SK-N-SH (cell line): ENCODE measurements around the gene TAOK1. TPM values are rescaled to one million over a fixed set of nuclear protein-coding genes. Genes with fewer than 3 reads are reported as not detected.

ENCODE experiments used
- CTCF ChIA-PET: fragments of 300-600, 350-600 bp; formaldehyde crosslinking; extraction: SDS; loops from one replicate; lab custom pipeline; 2021; lab: Yijun Ruan, JAX
- POLR2A ChIA-PET: fragments of 350-600 bp; sonication (Branson Sonifier 250); formaldehyde crosslinking; extraction: SDS; loops from one replicate; lab custom pipeline; 2020; ENCODE audit warnings: antibody characterized with exemption, inconsistent platforms; lab: Yijun Ruan, JAX
- DNase-seq: peaks from one replicate; pipeline ENCODE4 v3.0.0; 2012
- H2AFZ ChIP-seq: fragments of 200-600 bp; sonication (generic); 2 replicates; pipeline ENCODE4 v1.8.1; 2016; ENCODE audit warnings: antibody characterized with exemption, mild to moderate bottlenecking, low read depth
- H3F3A ChIP-seq: fragments of 200-600 bp; sonication (generic); replicated peaks from 2 replicates; pipeline ENCODE3; 2016; ENCODE audit warnings: antibody characterized with exemption, mild to moderate bottlenecking; ENCODE audit not compliant: insufficient read depth
- H3K27ac ChIP-seq, 2 experiments: fragments of 200-500 bp in 1 of 2; fragments of 200-600 bp in 1 of 2; sonication (Bioruptor generic) in 1 of 2; sonication (generic), shearing (Covaris generic) in 1 of 2; 2 replicates each; pipeline versions ENCODE4 v1.5.1 to v1.6.1; 2014 to 2016; ENCODE audit warnings: low read depth in 2 of 2, inconsistent platforms in 1 of 2, low read length in 1 of 2, mild to moderate bottlenecking in 1 of 2, mixed read lengths in 1 of 2
- H3K27me3 ChIP-seq: fragments of 200-600 bp; sonication (generic), shearing (Covaris generic); 2 replicates; pipeline ENCODE4 v1.6.1; 2016; ENCODE audit warnings: mixed run types; ENCODE audit not compliant: insufficient read depth
- H3K36me3 ChIP-seq, 2 experiments: fragments of 200-500 bp in 1 of 2; fragments of 200-600 bp in 1 of 2; sonication (Bioruptor generic) in 1 of 2; sonication (generic) in 1 of 2; replicated peaks in 1 of 2; 2 replicates each; pipeline versions ENCODE3 to v1.5.1; 2014 to 2016; ENCODE audit warnings: low read length in 1 of 2, mild to moderate bottlenecking in 1 of 2; ENCODE audit not compliant: insufficient read depth in 2 of 2, control insufficient read depth in 1 of 2
- H3K4me1 ChIP-seq, 2 experiments: fragments of 200-500 bp in 1 of 2; fragments of 200-600 bp in 1 of 2; sonication (Bioruptor generic) in 1 of 2; sonication (generic), shearing (Covaris generic) in 1 of 2; 2 replicates each; pipeline versions ENCODE4 v1.5.1 to v1.6.1; 2014 to 2016; ENCODE audit warnings: low read depth in 1 of 2, low read length in 1 of 2, mixed run types in 1 of 2; ENCODE audit not compliant: insufficient read depth in 2 of 2, control insufficient read depth in 1 of 2
- H3K4me2 ChIP-seq: fragments of 200-600 bp; sonication (generic), shearing (Covaris generic); 2 replicates; pipeline ENCODE4 v1.6.1; 2017; ENCODE audit warnings: mixed run types
- H3K4me3 ChIP-seq, 2 experiments: fragments of 200-500 bp in 1 of 2; fragments of 200-600 bp in 1 of 2; sonication (Bioruptor generic) in 1 of 2; sonication (generic), shearing (Covaris generic) in 1 of 2; 2 replicates each; pipeline versions ENCODE4 v1.5.1 to v1.8.1; 2014 to 2016; ENCODE audit warnings: low read depth in 2 of 2, inconsistent platforms in 1 of 2, low read length in 1 of 2, mild to moderate bottlenecking in 1 of 2, mixed read lengths in 1 of 2, moderate library complexity in 1 of 2
- H3K79me2 ChIP-seq: fragments of 200-600 bp; sonication (generic); 2 replicates; pipeline ENCODE4 v1.8.1; 2017; ENCODE audit warnings: mild to moderate bottlenecking; ENCODE audit not compliant: insufficient read depth
- H3K9ac ChIP-seq: fragments of 200-600 bp; sonication (generic); 2 replicates; pipeline ENCODE4 v1.6.1; 2017; ENCODE audit warnings: mixed run types
- H3K9me2 ChIP-seq: fragments of 200-600 bp; sonication (generic); 2 replicates; pipeline ENCODE4 v1.6.1; 2017; ENCODE audit warnings: mixed run types
- H3K9me3 ChIP-seq: fragments of 200-600 bp; sonication (generic); 2 replicates; pipeline ENCODE4 v1.6.1; 2017; ENCODE audit warnings: mixed run types, mild to moderate bottlenecking, moderate library complexity
- H4K20me1 ChIP-seq: fragments of 200-600 bp; sonication (generic); 2 replicates; pipeline ENCODE4 v1.6.1; 2017; ENCODE audit warnings: mild to moderate bottlenecking, mixed run types; ENCODE audit not compliant: insufficient read depth
- FOXJ3 ChIP-seq: sonication (generic); formaldehyde crosslinking; IDR thresholded peaks from 2 replicates; pipeline ENCODE4 v1.5.1; 2020; ENCODE audit warnings: mild to moderate bottlenecking, missing genetic modification reagents
- GABPA ChIP-seq: IDR thresholded peaks from 2 replicates; pipeline ENCODE4 v1.4.0; 2012; ENCODE audit warnings: low read depth, mild to moderate bottlenecking
- JUND ChIP-seq: IDR thresholded peaks from 2 replicates; pipeline ENCODE4 v1.4.0; 2012
- MEF2A ChIP-seq: IDR thresholded peaks from 2 replicates; pipeline ENCODE4 v1.4.0; 2012; ENCODE audit warnings: low read depth, borderline replicate concordance
- NFIC ChIP-seq: IDR thresholded peaks from 2 replicates; pipeline ENCODE4 v1.4.0; 2012; ENCODE audit warnings: borderline replicate concordance
- NRF1 ChIP-seq: IDR thresholded peaks from 2 replicates; pipeline ENCODE4 v1.6.1; 2012; ENCODE audit warnings: low read depth, mild to moderate bottlenecking, low read length
- RCOR1 ChIP-seq: fragments of 150-350 bp; IDR thresholded peaks from 2 replicates; pipeline ENCODE4 v1.6.1; 2017; ENCODE audit warnings: antibody characterized with exemption, low read length
- RXRA ChIP-seq: IDR thresholded peaks from 2 replicates; pipeline ENCODE4 v1.4.0; 2012; ENCODE audit warnings: low read depth, mild to moderate bottlenecking, borderline replicate concordance
- SMC3 ChIP-seq: IDR thresholded peaks from 2 replicates; pipeline ENCODE4 v1.6.1; 2012; ENCODE audit warnings: low read depth, low read length, improper control_type of control experiment
- TCF12 ChIP-seq: IDR thresholded peaks from 2 replicates; pipeline ENCODE4 v1.4.0; 2012
- whole genome bisulfite sequencing: methylation state at CpG from one replicate; pipeline ENCODE4 v1.1.6; 2017; ENCODE audit warnings: low lambda C conversion rate; 5-methylcytosine and 5-hydroxymethylcytosine counted together
- polyA plus RNA-seq, 3 experiments: library from polyadenylated mRNA; depleted of rRNA; stranded (reverse); fragments of >200 nt; gene quantifications; 2 replicates each; pipeline ENCODE4 v1.2.3, GENCODE V29; 2012
- TF ChIP-seq, protein P1 (sequence below): IDR thresholded peaks from 2 replicates; pipeline ENCODE4 v1.4.0; 2012; ENCODE audit warnings: low read depth
- TF ChIP-seq, protein P2 (sequence below): fragments of 150-350 bp; IDR thresholded peaks from 2 replicates; pipeline ENCODE4 v1.6.1; 2016; ENCODE audit warnings: mild to moderate bottlenecking, low read depth, low read length
- TF ChIP-seq, protein P3 (sequence below): IDR thresholded peaks from 2 replicates; pipeline ENCODE4 v1.4.0; 2012; ENCODE audit warnings: low read depth, borderline replicate concordance
- TF ChIP-seq, protein P4 (sequence below): fragments of 150-350 bp; IDR thresholded peaks from 2 replicates; pipeline ENCODE4 v1.6.1; 2017; ENCODE audit warnings: antibody characterized with exemption, low read length, low read depth, borderline replicate concordance
- TF ChIP-seq, protein P5 (sequence below): IDR thresholded peaks from 2 replicates; pipeline ENCODE4 v1.4.0; 2012; ENCODE audit warnings: low read depth, borderline replicate concordance

TAOK1 gene
- polyA plus RNA-seq, 1 of the 3 experiments (the other 2 are of a cell fraction): 5.9 TPM

DNA sequence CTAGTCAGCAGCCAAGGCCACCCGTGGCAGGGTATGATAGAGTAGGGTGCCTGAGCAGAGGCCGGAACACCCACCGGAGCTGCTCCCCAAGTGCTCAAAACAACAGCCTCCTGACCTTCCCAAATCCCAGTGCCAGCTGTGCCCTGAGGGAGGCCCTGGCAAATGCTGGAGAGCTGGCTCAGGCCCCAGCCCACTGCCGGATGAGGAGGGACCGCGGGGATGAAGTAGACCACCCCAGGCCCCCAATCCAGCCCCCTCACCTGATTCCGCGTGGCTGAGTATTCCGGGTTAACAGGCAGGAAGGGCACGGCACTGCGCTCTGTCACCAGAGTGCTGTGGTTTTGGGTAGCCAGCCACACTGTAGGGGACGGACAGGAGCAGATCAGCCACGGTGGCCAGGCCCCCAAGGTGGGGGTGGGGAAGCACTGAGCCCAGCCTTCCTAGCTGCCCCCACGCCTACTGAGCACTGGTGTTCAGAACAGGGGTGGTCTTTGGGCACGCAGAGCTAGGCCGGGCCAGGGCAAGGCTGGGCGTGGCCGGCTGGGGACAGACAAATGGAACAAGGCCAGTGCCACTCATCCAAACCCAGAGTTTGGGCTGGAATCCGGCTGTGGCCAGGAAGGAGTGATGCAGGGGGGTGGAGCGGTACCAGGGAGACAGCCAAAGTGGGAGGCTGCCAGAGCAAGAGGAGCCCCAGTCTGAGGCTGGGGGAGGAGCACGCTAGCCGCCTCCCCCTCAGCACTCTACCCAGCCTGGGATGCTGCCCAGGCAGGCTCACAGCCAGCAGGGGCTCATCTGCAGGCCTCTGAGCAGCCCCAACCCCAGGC is 187.4 kb downstream of the TAOK1 start:
- ChIA-PET POLR2A (interaction anchor here (1.5 kb wide), 1 partner anchor 10 kb away, joined by 6 read pairs; no protein-coding TSS in a partner anchor), CTCF (interaction anchor here (0.6 to 12.7 kb wide), 6 partner anchors 8 to 516 kb away, joined by 3 to 166 read pairs (median 9); partner anchors contain the start of genes ABHD15, ANKRD13B and TP53I13)
- WGBS: 95% methylated on average over 10 of the region's 22 CpGs

More for the DNA sequence above, 187.4 kb downstream of the TAOK1 start:
- no peaks in the 10 kb centered on the region for H3K9me2 ChIP-seq
- no peaks in the 10 kb centered on the region for H3K27me3 ChIP-seq
- no peak overlapping the region; a peak in 1 of 4 replicates for H3K27ac ChIP-seq
- H3F3A ChIP-seq: peaks cover 5% of the 10 kb centered on the region
- H3K4me2 ChIP-seq: no peak overlapping the region
- peaks cover 0 to 7% of the 10 kb centered on the region in 2 experiments; a peak in 1 of 4 replicates for H3K4me1 ChIP-seq
- no peak overlapping the region for H3K9ac ChIP-seq
- no peak overlapping the region for H2AFZ ChIP-seq
- no peaks in the 10 kb centered on the region for H3K9me3 ChIP-seq
- H3K36me3 ChIP-seq: peaks cover 9 to 81% of the 10 kb centered on the region in 2 experiments
- TF ChIP-seq, protein P1, sequence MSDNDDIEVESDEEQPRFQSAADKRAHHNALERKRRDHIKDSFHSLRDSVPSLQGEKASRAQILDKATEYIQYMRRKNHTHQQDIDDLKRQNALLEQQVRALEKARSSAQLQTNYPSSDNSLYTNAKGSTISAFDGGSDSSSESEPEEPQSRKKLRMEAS: no peak
- TF ChIP-seq, protein P2, sequence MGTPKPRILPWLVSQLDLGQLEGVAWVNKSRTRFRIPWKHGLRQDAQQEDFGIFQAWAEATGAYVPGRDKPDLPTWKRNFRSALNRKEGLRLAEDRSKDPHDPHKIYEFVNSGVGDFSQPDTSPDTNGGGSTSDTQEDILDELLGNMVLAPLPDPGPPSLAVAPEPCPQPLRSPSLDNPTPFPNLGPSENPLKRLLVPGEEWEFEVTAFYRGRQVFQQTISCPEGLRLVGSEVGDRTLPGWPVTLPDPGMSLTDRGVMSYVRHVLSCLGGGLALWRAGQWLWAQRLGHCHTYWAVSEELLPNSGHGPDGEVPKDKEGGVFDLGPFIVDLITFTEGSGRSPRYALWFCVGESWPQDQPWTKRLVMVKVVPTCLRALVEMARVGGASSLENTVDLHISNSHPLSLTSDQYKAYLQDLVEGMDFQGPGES: no peak
- TF ChIP-seq FOXJ3 (CRISPR knock-in tag) (no peak), RXRA (no peak), TCF12 (no peak), SMC3 (no peak), RCOR1 (no peak), GABPA (no peak), NFIC (no peak), JUND (no peak), MEF2A (no peak), NRF1 (no peak)
- TF ChIP-seq, protein P3, sequence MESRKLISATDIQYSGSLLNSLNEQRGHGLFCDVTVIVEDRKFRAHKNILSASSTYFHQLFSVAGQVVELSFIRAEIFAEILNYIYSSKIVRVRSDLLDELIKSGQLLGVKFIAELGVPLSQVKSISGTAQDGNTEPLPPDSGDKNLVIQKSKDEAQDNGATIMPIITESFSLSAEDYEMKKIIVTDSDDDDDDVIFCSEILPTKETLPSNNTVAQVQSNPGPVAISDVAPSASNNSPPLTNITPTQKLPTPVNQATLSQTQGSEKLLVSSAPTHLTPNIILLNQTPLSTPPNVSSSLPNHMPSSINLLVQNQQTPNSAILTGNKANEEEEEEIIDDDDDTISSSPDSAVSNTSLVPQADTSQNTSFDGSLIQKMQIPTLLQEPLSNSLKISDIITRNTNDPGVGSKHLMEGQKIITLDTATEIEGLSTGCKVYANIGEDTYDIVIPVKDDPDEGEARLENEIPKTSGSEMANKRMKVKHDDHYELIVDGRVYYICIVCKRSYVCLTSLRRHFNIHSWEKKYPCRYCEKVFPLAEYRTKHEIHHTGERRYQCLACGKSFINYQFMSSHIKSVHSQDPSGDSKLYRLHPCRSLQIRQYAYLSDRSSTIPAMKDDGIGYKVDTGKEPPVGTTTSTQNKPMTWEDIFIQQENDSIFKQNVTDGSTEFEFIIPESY: no peak
- TF ChIP-seq, protein P4, sequence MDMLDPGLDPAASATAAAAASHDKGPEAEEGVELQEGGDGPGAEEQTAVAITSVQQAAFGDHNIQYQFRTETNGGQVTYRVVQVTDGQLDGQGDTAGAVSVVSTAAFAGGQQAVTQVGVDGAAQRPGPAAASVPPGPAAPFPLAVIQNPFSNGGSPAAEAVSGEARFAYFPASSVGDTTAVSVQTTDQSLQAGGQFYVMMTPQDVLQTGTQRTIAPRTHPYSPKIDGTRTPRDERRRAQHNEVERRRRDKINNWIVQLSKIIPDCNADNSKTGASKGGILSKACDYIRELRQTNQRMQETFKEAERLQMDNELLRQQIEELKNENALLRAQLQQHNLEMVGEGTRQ: no peak
- TF ChIP-seq, protein P5, sequence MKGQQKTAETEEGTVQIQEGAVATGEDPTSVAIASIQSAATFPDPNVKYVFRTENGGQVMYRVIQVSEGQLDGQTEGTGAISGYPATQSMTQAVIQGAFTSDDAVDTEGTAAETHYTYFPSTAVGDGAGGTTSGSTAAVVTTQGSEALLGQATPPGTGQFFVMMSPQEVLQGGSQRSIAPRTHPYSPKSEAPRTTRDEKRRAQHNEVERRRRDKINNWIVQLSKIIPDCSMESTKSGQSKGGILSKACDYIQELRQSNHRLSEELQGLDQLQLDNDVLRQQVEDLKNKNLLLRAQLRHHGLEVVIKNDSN: no peak
- H3K79me2 ChIP-seq: peaks cover 10% of the 10 kb centered on the region; the same call in 1 of the 2 replicates
- peaks cover 15% of the 10 kb centered on the region for H4K20me1 ChIP-seq
- no peak for DNase-seq
- no peak overlapping the region for H3K4me3 ChIP-seq
